ENCODE measurements around the gene DSPP.

DSPP gene

GRCh38 chr4:87575983-87576382 is 32.3 kb upstream of the DSPP start:
- Histone ChIP-seq H3K36me3 (ENCODE audit: low read depth) (no peaks in the 10 kb centered on the region), H3K9me3 (ENCODE audit: severe bottlenecking) (no peaks in the 10 kb centered on the region), H3K27me3 (ENCODE audit: insufficient read depth, poor library complexity, severe bottlenecking) (no peaks in the 10 kb centered on the region), H3K4me1 (ENCODE audit: insufficient read depth, poor library complexity, severe bottlenecking) (peaks cover 6% of the 10 kb centered on the region), H3K27ac (ENCODE audit: poor library complexity, severe bottlenecking) (no peak overlapping the region), H3K4me3 (ENCODE audit: severe bottlenecking) (no peak overlapping the region)
- TF ChIP-seq CTCF (IDR thresholded peaks at IDR 0.05; ENCODE audit: poor library complexity, severe bottlenecking), result no peak
- ATAC-seq (ENCODE audit: low read depth) (no peak), DNase-seq (ENCODE audit: low spot score) (no peak)

GRCh38 chr4:87579478-87579877 is 28.9 kb upstream of the DSPP start:
- H3K27ac ChIP-seq (ENCODE audit: poor library complexity, severe bottlenecking), result no peak overlapping the region
- no peaks in the 10 kb centered on the region for H3K36me3 ChIP-seq (ENCODE audit: low read depth)
- DNase-seq (ENCODE audit: low spot score) (no peak), ATAC-seq (ENCODE audit: low read depth) (no peak)
- H3K9me3 ChIP-seq (ENCODE audit: severe bottlenecking), result no peaks in the 10 kb centered on the region
- H3K4me3 ChIP-seq (ENCODE audit: severe bottlenecking), result no peak overlapping the region
- H3K4me1 ChIP-seq (ENCODE audit: insufficient read depth, poor library complexity, severe bottlenecking), result peaks cover 6% of the 10 kb centered on the region
- TF ChIP-seq CTCF (IDR thresholded peaks at IDR 0.05; ENCODE audit: poor library complexity, severe bottlenecking), result no peak
- H3K27me3 ChIP-seq (ENCODE audit: insufficient read depth, poor library complexity, severe bottlenecking), result no peaks in the 10 kb centered on the region

GRCh38 chr4:87580057-87580456 is 28.3 kb upstream of the DSPP start:
- DNase-seq (ENCODE audit: low spot score), result no peak
- Histone ChIP-seq H3K27me3 (ENCODE audit: insufficient read depth, poor library complexity, severe bottlenecking) (no peaks in the 10 kb centered on the region), H3K9me3 (ENCODE audit: severe bottlenecking) (no peaks in the 10 kb centered on the region), H3K36me3 (ENCODE audit: low read depth) (no peaks in the 10 kb centered on the region), H3K4me3 (ENCODE audit: severe bottlenecking) (no peak overlapping the region), H3K4me1 (ENCODE audit: insufficient read depth, poor library complexity, severe bottlenecking) (peaks cover 3% of the 10 kb centered on the region), H3K27ac (ENCODE audit: poor library complexity, severe bottlenecking) (no peak overlapping the region)
- no peak for TF ChIP-seq CTCF (IDR thresholded peaks at IDR 0.05; ENCODE audit: poor library complexity, severe bottlenecking)
- ATAC-seq (ENCODE audit: low read depth), result no peak

- TF ChIP-seq CTCF (IDR thresholded peaks at IDR 0.05; ENCODE audit: poor library complexity, severe bottlenecking), result no peak
- Histone ChIP-seq H3K4me3 (ENCODE audit: severe bottlenecking) (no peak overlapping the region), H3K9me3 (ENCODE audit: severe bottlenecking) (no peaks in the 10 kb centered on the region), H3K27me3 (ENCODE audit: insufficient read depth, poor library complexity, severe bottlenecking) (no peaks in the 10 kb centered on the region), H3K36me3 (ENCODE audit: low read depth) (no peaks in the 10 kb centered on the region), H3K27ac (ENCODE audit: poor library complexity, severe bottlenecking) (no peak overlapping the region), H3K4me1 (ENCODE audit: insufficient read depth, poor library complexity, severe bottlenecking) (peaks cover 2% of the 10 kb centered on the region)
- DNase-seq (ENCODE audit: low spot score) (no peak), ATAC-seq (ENCODE audit: low read depth) (no peak)
Measured at GRCh38 chr4:87584222-87584908, 24.0 kb upstream of the DSPP start.

GRCh38 chr4:87589531-87589930 is 18.8 kb upstream of the DSPP start:
- Histone ChIP-seq H3K4me3 (ENCODE audit: severe bottlenecking) (no peak overlapping the region), H3K27me3 (ENCODE audit: insufficient read depth, poor library complexity, severe bottlenecking) (no peaks in the 10 kb centered on the region), H3K4me1 (ENCODE audit: insufficient read depth, poor library complexity, severe bottlenecking) (peaks cover 2% of the 10 kb centered on the region), H3K9me3 (ENCODE audit: severe bottlenecking) (no peaks in the 10 kb centered on the region), H3K36me3 (ENCODE audit: low read depth) (no peaks in the 10 kb centered on the region), H3K27ac (ENCODE audit: poor library complexity, severe bottlenecking) (no peak overlapping the region)
- no peak for DNase-seq (ENCODE audit: low spot score)
- TF ChIP-seq CTCF (IDR thresholded peaks at IDR 0.05; ENCODE audit: poor library complexity, severe bottlenecking), result no peak
- peak; percentile 97 for ATAC-seq (ENCODE audit: low read depth)

All from RWPE2 (cell line).